Left lung (tissue), 10 donors: ENCODE results near the gene CBL. TPM values are rescaled to one million over a fixed set of nuclear protein-coding genes. Genes with fewer than 3 reads are reported as not detected.

Experiments used
- ATAC-seq: fragments of 200-7000 bp; cut with Tn5 transposase; one replicate; pipeline ENCODE4 v1.9.1; 2020; ENCODE audit warnings: moderate library complexity
- DNase-seq, 4 donors: peaks; one replicate each; pipeline ENCODE4 v3.0.0-alpha.2; 2013 to 2020
- H3K27ac ChIP-seq, 2 donors: fragments of 200-600 bp; sonication (generic) in 1 of 2; one replicate each; pipeline versions ENCODE4 v1.5.0 to v1.8.0; 2020 to 2021
- H3K27me3 ChIP-seq, 2 donors: fragments of 200-600 bp; sonication (generic) in 1 of 2; one replicate each; pipeline versions ENCODE4 v1.5.0 to v1.8.0; 2020 to 2021
- H3K36me3 ChIP-seq, 2 donors: fragments of 200-600 bp; sonication (generic) in 1 of 2; one replicate each; pipeline versions ENCODE4 v1.5.0 to v1.8.0; 2020 to 2021
- H3K4me1 ChIP-seq, 2 donors: fragments of 200-600 bp; one replicate each; pipeline ENCODE4 v1.8.0; 2021
- H3K4me3 ChIP-seq, 2 donors: fragments of 200-600 bp; sonication (generic) in 1 of 2; one replicate each; pipeline versions ENCODE4 v1.5.0 to v1.8.0; 2020 to 2021; ENCODE audit warnings: mild to moderate bottlenecking in 1 of 2
- H3K9me3 ChIP-seq, 2 donors: fragments of 200-600 bp; sonication (generic) in 1 of 2; one replicate each; pipeline versions ENCODE4 v1.5.0 to v1.8.0; 2020 to 2021
- intact Hi-C, 2 donors: fragments of 100-400 bp; cut with DNase I; formaldehyde crosslinking; loops; one replicate each; pipeline versions ENCODE4 v1.11.2 to v1.14.2; 2022
- polyA plus RNA-seq, 6 donors: library from polyadenylated mRNA; unstranded; fragments of 120-200 nt; gene quantifications; one replicate each; pipeline ENCODE4 v1.2.1, GENCODE V29; 2013; ENCODE audit not compliant: insufficient read length in 6 of 6
- total RNA-seq, 2 donors: library from RNA; stranded (reverse); fragmentation: NEBNext Ultra II Directional; extraction: Animal tissue kit (Norgen Biotek cat#: 25700); gene quantifications; one replicate each; pipeline ENCODE4 v1.2.1, GENCODE V29; 2021
- TF ChIP-seq, protein P1 (sequence below), 2 donors: fragments of 200-600 bp; sonication (generic) in 1 of 2; IDR thresholded peaks; one replicate each; pipeline versions ENCODE4 v1.5.0 to v1.8.0; 2021; ENCODE audit warnings: antibody characterized with exemption in 2 of 2
- donor health status: DM: no; HTN: yes; CAD: no.
- donor health status: DM: no; HTN: no; CAD: no.

CBL gene
- total and polyA plus RNA-seq, 8 donors = 18.9 to 36.6 (median 22.1) TPM

DNA sequence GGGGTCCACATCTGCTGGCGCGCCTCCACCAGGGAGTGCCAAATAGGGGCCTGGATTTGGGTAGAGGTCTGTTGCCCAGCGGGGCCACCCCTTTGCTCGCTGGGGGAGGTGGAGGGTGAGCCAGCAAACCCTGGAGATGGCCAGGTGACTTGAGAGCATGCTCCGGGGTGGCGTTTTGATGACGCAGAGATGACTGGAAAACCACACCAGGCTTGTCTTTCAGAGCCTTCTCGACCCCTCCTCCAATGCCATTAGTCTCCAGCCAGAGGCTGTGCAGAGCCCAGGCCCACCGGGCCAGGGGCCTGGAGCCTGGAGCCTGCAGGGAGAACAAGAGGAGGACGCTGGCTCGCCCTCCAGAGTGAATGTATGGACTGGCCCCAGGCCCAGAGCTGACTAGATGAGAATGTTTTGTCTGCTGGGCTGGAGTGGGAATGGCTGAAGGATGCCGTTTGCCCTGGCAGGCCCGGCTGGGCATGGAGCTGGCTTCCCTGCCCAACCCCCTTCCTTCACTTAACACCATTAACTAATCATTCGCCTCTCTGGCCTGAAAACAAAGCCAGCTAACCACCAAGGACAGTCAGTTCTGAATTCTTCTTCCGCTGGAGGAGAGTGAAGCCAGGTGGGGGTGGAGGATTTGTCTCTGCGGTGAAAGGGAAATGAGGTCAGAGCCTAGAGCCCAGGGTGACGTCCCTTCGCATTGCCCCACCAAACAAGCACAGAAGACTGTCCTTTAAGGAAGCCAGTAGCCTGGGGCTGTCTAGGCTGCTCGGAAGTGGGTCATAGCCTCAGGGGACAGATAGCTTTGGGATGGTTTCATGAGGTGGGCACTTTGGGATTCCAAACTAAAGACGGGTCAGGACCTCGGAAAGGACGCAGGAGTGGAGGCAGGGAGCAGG lies 112.3 kb downstream of the CBL start:
- H3K27ac ChIP-seq = peak overlapping the region; percentile 67 to 79
- intact Hi-C loops = no loop called here
- H3K9me3 ChIP-seq = no peaks in the 10 kb centered on the region
- peaks cover 26 to 84% of the 10 kb centered on the region in 2 donors for H3K27me3 ChIP-seq
- TF ChIP-seq, protein P1, sequence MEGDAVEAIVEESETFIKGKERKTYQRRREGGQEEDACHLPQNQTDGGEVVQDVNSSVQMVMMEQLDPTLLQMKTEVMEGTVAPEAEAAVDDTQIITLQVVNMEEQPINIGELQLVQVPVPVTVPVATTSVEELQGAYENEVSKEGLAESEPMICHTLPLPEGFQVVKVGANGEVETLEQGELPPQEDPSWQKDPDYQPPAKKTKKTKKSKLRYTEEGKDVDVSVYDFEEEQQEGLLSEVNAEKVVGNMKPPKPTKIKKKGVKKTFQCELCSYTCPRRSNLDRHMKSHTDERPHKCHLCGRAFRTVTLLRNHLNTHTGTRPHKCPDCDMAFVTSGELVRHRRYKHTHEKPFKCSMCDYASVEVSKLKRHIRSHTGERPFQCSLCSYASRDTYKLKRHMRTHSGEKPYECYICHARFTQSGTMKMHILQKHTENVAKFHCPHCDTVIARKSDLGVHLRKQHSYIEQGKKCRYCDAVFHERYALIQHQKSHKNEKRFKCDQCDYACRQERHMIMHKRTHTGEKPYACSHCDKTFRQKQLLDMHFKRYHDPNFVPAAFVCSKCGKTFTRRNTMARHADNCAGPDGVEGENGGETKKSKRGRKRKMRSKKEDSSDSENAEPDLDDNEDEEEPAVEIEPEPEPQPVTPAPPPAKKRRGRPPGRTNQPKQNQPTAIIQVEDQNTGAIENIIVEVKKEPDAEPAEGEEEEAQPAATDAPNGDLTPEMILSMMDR (IDR thresholded peaks at IDR 0.05) = no peak
- no peak for ATAC-seq
- no peak for DNase-seq
- H3K4me1 ChIP-seq = peaks cover 20 to 70% of the 10 kb centered on the region in 2 donors
- no peaks in the 10 kb centered on the region for H3K36me3 ChIP-seq
- H3K4me3 ChIP-seq = no peak overlapping the region

DNA sequence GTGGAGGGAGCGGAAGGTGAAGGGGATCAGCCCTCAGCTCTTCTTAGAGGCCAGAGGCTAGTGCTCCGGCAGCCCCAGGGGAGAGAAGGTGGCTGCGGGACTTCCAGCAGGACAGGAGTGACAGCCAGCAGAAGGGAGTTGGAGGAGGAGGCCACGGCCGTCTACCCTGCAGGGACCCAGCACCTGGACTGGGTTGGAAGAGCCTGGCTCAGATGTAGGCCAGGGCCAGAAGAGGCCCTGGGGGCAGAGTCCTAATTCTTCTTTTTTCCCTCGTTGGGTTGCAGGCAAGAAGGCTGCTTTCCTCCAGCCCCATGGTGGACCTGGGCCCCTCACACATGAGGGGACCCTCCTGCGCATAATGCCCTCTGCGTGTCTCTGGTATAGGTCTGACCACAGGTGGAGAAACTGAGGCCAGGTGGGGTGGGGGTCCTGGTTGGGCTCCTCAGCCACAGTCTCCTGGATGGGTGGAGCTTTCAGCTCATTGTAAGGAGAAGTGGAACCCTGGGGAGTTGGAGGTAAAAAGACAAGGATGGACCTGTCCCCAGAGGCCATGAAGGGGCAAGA lies 113.1 kb downstream of the CBL start:
- DNase-seq = no peak
- Histone ChIP-seq H3K4me3 (no peak overlapping the region), H3K9me3 (no peaks in the 10 kb centered on the region), H3K27me3 (peaks cover 26 to 80% of the 10 kb centered on the region in 2 donors), H3K27ac (peak overlapping the region; percentile 67 to 79), H3K4me1 (peaks cover 20 to 70% of the 10 kb centered on the region in 2 donors), H3K36me3 (no peaks in the 10 kb centered on the region)
- TF ChIP-seq, protein P1 (IDR thresholded peaks at IDR 0.05) = no peak
- intact Hi-C loops = no loop called here
- no peak for ATAC-seq

DNA sequence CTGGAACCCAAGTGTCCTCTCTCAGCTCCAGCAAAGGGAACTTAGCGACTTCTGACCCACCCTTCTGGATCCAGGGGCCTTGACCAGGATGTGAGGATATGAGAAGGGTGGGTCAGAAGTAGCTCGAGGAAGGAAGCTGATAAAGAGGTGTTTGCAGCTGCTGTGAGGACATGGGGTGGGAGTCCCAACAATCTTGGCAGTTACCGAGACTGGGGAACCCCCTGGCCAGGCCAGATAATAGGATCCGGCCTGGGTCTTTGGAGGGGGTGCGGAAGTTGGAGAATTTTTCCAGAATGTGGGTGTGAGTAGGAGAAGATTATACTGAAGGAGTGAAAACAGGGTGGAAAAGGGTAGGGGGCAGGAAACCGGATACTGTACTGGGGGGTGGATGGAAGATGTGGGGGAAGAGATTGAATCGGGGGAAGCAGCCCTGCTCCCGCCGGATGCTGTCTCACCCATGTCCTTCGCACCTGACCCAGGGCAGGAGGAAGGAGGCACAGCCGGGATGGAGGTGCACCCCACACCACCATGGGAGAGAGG lies 113.6 kb downstream of the CBL start:
- Histone ChIP-seq H3K27ac (peak overlapping the region; percentile 79 to 84), H3K9me3 (no peaks in the 10 kb centered on the region), H3K4me1 (peaks cover 20 to 67% of the 10 kb centered on the region in 2 donors), H3K27me3 (peaks cover 26 to 74% of the 10 kb centered on the region in 2 donors), H3K4me3 (no peak overlapping the region), H3K36me3 (no peaks in the 10 kb centered on the region)
- intact Hi-C loops = no loop called here
- no peak for ATAC-seq
- TF ChIP-seq, protein P1 (IDR thresholded peaks at IDR 0.05) = no peak
- DNase-seq = peak in 1 of 4 donors; percentile 47

DNA sequence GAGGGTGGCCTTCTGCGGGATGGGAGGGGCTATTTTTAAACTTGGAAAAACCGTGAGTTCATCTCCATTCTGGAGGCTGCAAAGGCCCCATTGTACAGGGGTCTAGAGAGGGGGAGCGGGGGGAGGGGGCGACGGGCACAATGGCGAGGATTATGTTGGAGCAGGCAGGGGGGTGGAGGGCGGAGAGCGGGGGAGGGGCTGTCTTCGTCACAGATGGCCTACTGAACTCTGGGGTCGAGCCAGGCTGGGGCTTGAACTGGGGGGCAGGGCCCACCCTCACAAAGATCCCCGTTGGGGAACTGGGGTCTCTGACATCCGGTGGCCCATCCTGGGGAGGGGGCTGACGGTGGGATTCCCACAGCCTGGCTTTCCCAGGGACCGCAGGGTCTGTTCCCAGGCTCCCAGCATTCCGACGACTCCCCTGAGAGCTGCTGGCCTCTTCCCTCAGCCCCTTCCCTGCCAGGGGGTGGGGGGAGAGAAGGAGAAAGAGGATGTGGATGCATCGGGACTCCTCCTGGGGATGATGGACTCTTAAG lies 114.2 kb downstream of the CBL start:
- Histone ChIP-seq H3K4me1 (peaks cover 20 to 62% of the 10 kb centered on the region in 2 donors), H3K9me3 (no peaks in the 10 kb centered on the region), H3K27ac (peak overlapping the region; percentile 79 to 84), H3K36me3 (no peaks in the 10 kb centered on the region), H3K4me3 (peak overlapping the region; percentile 40 to 44), H3K27me3 (peaks cover 22 to 69% of the 10 kb centered on the region in 2 donors)
- TF ChIP-seq, protein P1 (IDR thresholded peaks at IDR 0.05) = no peak
- intact Hi-C loops = no loop called here
- ATAC-seq = no peak
- DNase-seq = peak in 2 of 4 donors; percentile 47 to 58
